Measurements from ENCODE around the gene INTU. TPM values are rescaled to one million over a fixed set of nuclear protein-coding genes. Genes with fewer than 3 reads are reported as not detected.
"Not testable (repeated sequence)": the region's sequence is repeated elsewhere in the genome, so short reads cannot be mapped to it uniquely, and the experiment has no call there.

Gene INTU
- total RNA-seq, 1 experiment from 2014 or later: 2.0 TPM

- Histone ChIP-seq H3K4me1 (no peaks in the 10 kb centered on the region), H3K36me3 (ENCODE audit: control insufficient read depth, insufficient read depth, low read length) (no peaks in the 10 kb centered on the region), H3K9me3 (no peaks in the 10 kb centered on the region), H3K4me3 (ENCODE audit: low read depth, low read length) (no peak overlapping the region), H3K27me3 (replicated peaks; ENCODE audit: control insufficient read depth, insufficient read depth, low read length) (no peaks in the 10 kb centered on the region)
- DNase-seq: no peak
- H3K4me3 Mint-ChIP-seq (ENCODE audit: unreplicated experiment): no peak overlapping the region
- no peaks in the 10 kb centered on the region for H3K36me3 Mint-ChIP-seq (ENCODE audit: insufficient read depth, unreplicated experiment)
- H3K9me3 Mint-ChIP-seq (ENCODE audit: unreplicated experiment): no peaks in the 10 kb centered on the region
- ChIA-PET POLR2A (no interaction called here), CTCF (no interaction called here)
- intact Hi-C loops (cut with micrococcal nuclease; ENCODE audit: unreplicated experiment): no loop called here
- no peaks in the 10 kb centered on the region for H3K27me3 Mint-ChIP-seq (ENCODE audit: insufficient read depth, unreplicated experiment)
- no TSS peak for BruUV-seq (replicated peaks)
- H3K4me1 Mint-ChIP-seq (ENCODE audit: low read depth, unreplicated experiment): no peaks in the 10 kb centered on the region
- H3K27ac Mint-ChIP-seq (ENCODE audit: unreplicated experiment): no peak overlapping the region
- no peak for TF ChIP-seq CTCF (IDR thresholded peaks at IDR 0.05; ENCODE audit: insufficient read depth in 1 of 2, low read depth in 1 of 2, low read length in 1 of 2, severe bottlenecking in 1 of 2, unreplicated experiment in 1 of 2)
Measured at GRCh38 chr4:127643791-127644190, 11.0 kb downstream of the INTU start.

GRCh38 chr4:127648061-127648460 is 15.3 kb downstream of the INTU start:
- intact Hi-C loops (cut with micrococcal nuclease; ENCODE audit: unreplicated experiment): no loop called here

GRCh38 chr4:127655590-127655989 is 22.8 kb downstream of the INTU start:
- H3K9me3 Mint-ChIP-seq (ENCODE audit: unreplicated experiment); BruUV-seq (replicated peaks); H3K4me1 ChIP-seq; H3K27me3 Mint-ChIP-seq (ENCODE audit: insufficient read depth, unreplicated experiment); DNase-seq; H3K36me3 ChIP-seq (ENCODE audit: control insufficient read depth, insufficient read depth, low read length); POLR2A ChIA-PET; H3K36me3 Mint-ChIP-seq (ENCODE audit: insufficient read depth, unreplicated experiment); intact Hi-C loops (cut with micrococcal nuclease; ENCODE audit: unreplicated experiment); H3K4me3 ChIP-seq (ENCODE audit: low read depth, low read length); CTCF ChIA-PET; H3K27me3 ChIP-seq (replicated peaks; ENCODE audit: control insufficient read depth, insufficient read depth, low read length); H3K9me3 ChIP-seq; H3K4me1 Mint-ChIP-seq (ENCODE audit: low read depth, unreplicated experiment); H3K27ac Mint-ChIP-seq (ENCODE audit: unreplicated experiment); H3K4me3 Mint-ChIP-seq (ENCODE audit: unreplicated experiment): not testable (repeated sequence)

More at GRCh38 chr4:127648061-127648460, 15.3 kb downstream of the INTU start:
- CTCF ChIA-PET: no interaction called here
- no peak for DNase-seq
- H3K4me3 ChIP-seq (ENCODE audit: low read depth, low read length): no peak overlapping the region
- Mint-ChIP-seq H3K36me3 (ENCODE audit: insufficient read depth, unreplicated experiment) (no peaks in the 10 kb centered on the region), H3K4me1 (ENCODE audit: low read depth, unreplicated experiment) (no peaks in the 10 kb centered on the region), H3K4me3 (ENCODE audit: unreplicated experiment) (no peak overlapping the region), H3K9me3 (ENCODE audit: unreplicated experiment) (no peaks in the 10 kb centered on the region), H3K27ac (ENCODE audit: unreplicated experiment) (no peak overlapping the region), H3K27me3 (ENCODE audit: insufficient read depth, unreplicated experiment) (no peaks in the 10 kb centered on the region)
- no TSS peak for BruUV-seq (replicated peaks)
- no peaks in the 10 kb centered on the region for H3K36me3 ChIP-seq (ENCODE audit: control insufficient read depth, insufficient read depth, low read length)
- H3K27me3 ChIP-seq (replicated peaks; ENCODE audit: control insufficient read depth, insufficient read depth, low read length): no peaks in the 10 kb centered on the region
- TF ChIP-seq CTCF (IDR thresholded peaks at IDR 0.05; ENCODE audit: insufficient read depth in 1 of 2, low read depth in 1 of 2, low read length in 1 of 2, severe bottlenecking in 1 of 2, unreplicated experiment in 1 of 2): no peak
- H3K9me3 ChIP-seq: no peaks in the 10 kb centered on the region
- POLR2A ChIA-PET: no interaction called here
- no peaks in the 10 kb centered on the region for H3K4me1 ChIP-seq

GRCh38 chr4:127656047-127656680 is 23.4 kb downstream of the INTU start:
- no peak overlapping the region for H3K4me3 Mint-ChIP-seq (ENCODE audit: unreplicated experiment)
- Histone ChIP-seq H3K27me3 (replicated peaks; ENCODE audit: control insufficient read depth, insufficient read depth, low read length) (no peaks in the 10 kb centered on the region), H3K4me1 (no peaks in the 10 kb centered on the region), H3K4me3 (ENCODE audit: low read depth, low read length) (no peak overlapping the region), H3K36me3 (ENCODE audit: control insufficient read depth, insufficient read depth, low read length) (no peaks in the 10 kb centered on the region), H3K9me3 (no peaks in the 10 kb centered on the region)
- H3K36me3 Mint-ChIP-seq (ENCODE audit: insufficient read depth, unreplicated experiment): no peaks in the 10 kb centered on the region
- TF ChIP-seq CTCF (IDR thresholded peaks at IDR 0.05; ENCODE audit: insufficient read depth in 1 of 2, low read depth in 1 of 2, low read length in 1 of 2, severe bottlenecking in 1 of 2, unreplicated experiment in 1 of 2): no peak
- H3K27me3 Mint-ChIP-seq (ENCODE audit: insufficient read depth, unreplicated experiment): no peaks in the 10 kb centered on the region
- no peaks in the 10 kb centered on the region for H3K9me3 Mint-ChIP-seq (ENCODE audit: unreplicated experiment)
- H3K4me1 Mint-ChIP-seq (ENCODE audit: low read depth, unreplicated experiment): peaks cover 5% of the 10 kb centered on the region
- no TSS peak for BruUV-seq (replicated peaks)
- H3K27ac Mint-ChIP-seq (ENCODE audit: unreplicated experiment): no peak overlapping the region
- ChIA-PET CTCF (no interaction called here), POLR2A (no interaction called here)
- intact Hi-C loops (cut with micrococcal nuclease; ENCODE audit: unreplicated experiment): no loop called here
- no peak for DNase-seq

All from Caco-2 (cell line).